Naive thymus-derived CD8-positive, alpha-beta T cell (primary cell): ENCODE data around the gene LONP2. TPM values are rescaled to one million over a fixed set of nuclear protein-coding genes. Genes with fewer than 3 reads are reported as not detected.

ENCODE experiments used
- ATAC-seq, 2 donors: fragments of 150-1000 bp; cut with Tn5 transposase in 1 of 2; sonication (Bioruptor Pico), chemical (Tn5 transposase) in 1 of 2; 1 replicate in 1 of 2; 2 replicates in 1 of 2; pipeline ENCODE4 v1.10.0; 2021; ENCODE audit warnings: mild to moderate bottlenecking in 2 of 2, moderate library complexity in 2 of 2
- POLR2A ChIA-PET: fragments of 350-600 bp; sonication (Branson Sonifier 250); formaldehyde crosslinking; loops from one replicate; lab custom pipeline; 2021; ENCODE audit warnings: antibody characterized with exemption; lab: Charles Lee
- DNase-seq, 10 donors: peaks; one replicate each; pipeline versions ENCODE4 v3.0.0 to v3.0.0-alpha.2; 2020 to 2022
- H3K27ac Mint-ChIP-seq, 10 donors: one replicate each; pipeline ENCODE4 v1.8.0; 2020 to 2022; ENCODE audit warnings: mild to moderate bottlenecking in 10 of 10, mixed read lengths in 10 of 10, moderate library complexity in 4 of 10, inconsistent platforms in 1 of 10
- H3K27me3 Mint-ChIP-seq, 5 donors: one replicate each; pipeline ENCODE4 v1.8.0; 2021 to 2022; ENCODE audit warnings: mixed read lengths in 5 of 5
- H3K36me3 Mint-ChIP-seq, 3 donors: one replicate each; pipeline ENCODE4 v1.8.0; 2020 to 2022; ENCODE audit warnings: mixed read lengths in 3 of 3, mild to moderate bottlenecking in 2 of 3, inconsistent platforms in 1 of 3
- H3K4me1 Mint-ChIP-seq, 4 donors: one replicate each; pipeline ENCODE4 v1.8.0; 2021 to 2022; ENCODE audit warnings: mixed read lengths in 4 of 4
- H3K4me3 Mint-ChIP-seq, 10 donors: one replicate each; pipeline ENCODE4 v1.8.0; 2020 to 2022; ENCODE audit warnings: mild to moderate bottlenecking in 10 of 10, mixed read lengths in 10 of 10, moderate library complexity in 6 of 10, inconsistent platforms in 1 of 10
- H3K9me3 Mint-ChIP-seq, 9 donors: one replicate each; pipeline ENCODE4 v1.8.0; 2020 to 2022; ENCODE audit warnings: mixed read lengths in 9 of 9, mild to moderate bottlenecking in 3 of 9, inconsistent platforms in 1 of 9, moderate library complexity in 1 of 9
- polyA plus RNA-seq, 3 donors: library from polyadenylated mRNA; unstranded; fragments of 300-500 nt; fragmentation: Illumina TruSeq; gene quantifications; one replicate each; pipeline ENCODE4 v1.2.3, GENCODE V29; 2021
- total RNA-seq, 8 experiments: library from RNA in 2 of 8; stranded (reverse) in 2 of 8; gene quantifications; one replicate each; pipeline ENCODE4 v1.2.3 and lab custom pipeline; 2021 to 2026

LONP2 gene
- total and polyA plus RNA-seq, 5 experiments from 2014 or later = 37.2 to 114 (median 44.5) TPM

DNA sequence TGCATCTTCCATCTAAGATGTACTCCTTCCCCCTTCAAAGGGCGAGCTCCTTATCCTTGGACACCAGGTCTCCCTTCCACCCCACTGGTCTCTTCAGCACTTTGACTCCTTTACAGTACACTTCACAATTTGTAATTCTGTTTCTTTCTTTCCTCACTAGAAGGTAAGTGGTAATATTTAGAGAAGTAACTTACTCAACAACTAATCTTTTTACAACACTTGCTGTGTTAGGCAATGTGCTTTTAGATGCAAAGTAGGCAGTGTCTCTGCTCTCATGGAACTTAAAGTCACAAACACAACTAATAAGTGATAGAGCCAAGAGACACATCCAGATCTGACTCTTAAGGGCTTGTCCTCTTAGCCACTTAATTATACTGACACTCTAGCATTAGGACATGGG is 134.7 kb downstream of the LONP2 start:
- no peaks in the 10 kb centered on the region for H3K36me3 Mint-ChIP-seq
- no peaks in the 10 kb centered on the region for H3K9me3 Mint-ChIP-seq
- H3K4me1 Mint-ChIP-seq = peaks cover 34 to 54% (median 51%) of the 10 kb centered on the region in 4 donors
- H3K27me3 Mint-ChIP-seq = no peaks in the 10 kb centered on the region
- POLR2A ChIA-PET = no interaction called here
- peak overlapping the region in 4 of 10 donors; percentile 2 to 77 (median 46) for H3K27ac Mint-ChIP-seq
- peak overlapping the region in 8 of 10 donors; percentile 0 to 56 (median 29) for H3K4me3 Mint-ChIP-seq
- DNase-seq (no peak), ATAC-seq (peak in 1 of 2 donors; percentile 29)

DNA sequence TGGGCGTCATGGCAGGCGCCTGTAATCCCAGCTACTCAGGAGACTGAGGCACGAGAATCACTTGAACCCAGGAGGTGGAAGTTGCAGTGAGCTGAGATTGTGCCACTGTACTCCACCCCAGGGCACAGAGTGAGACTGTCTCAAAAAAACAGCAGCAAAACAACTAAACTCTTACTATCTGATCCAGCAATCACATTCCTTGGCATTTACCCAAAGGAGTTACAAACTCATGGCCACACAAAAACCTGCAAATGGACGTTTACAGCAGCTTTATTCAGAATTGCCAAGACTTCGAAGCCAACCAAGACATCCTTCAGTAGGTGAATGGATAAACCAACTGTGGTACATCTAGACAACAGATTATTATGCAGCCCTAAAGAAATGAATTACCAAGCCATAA is 137.1 kb downstream of the LONP2 start:
- Mint-ChIP-seq H3K36me3 (peaks cover 0 to 4% (median 2%) of the 10 kb centered on the region in 3 donors), H3K4me1 (peaks cover 38 to 63% (median 56%) of the 10 kb centered on the region in 4 donors), H3K27me3 (no peaks in the 10 kb centered on the region), H3K9me3 (no peaks in the 10 kb centered on the region), H3K27ac (peak overlapping the region in 1 of 10 donors; percentile 7), H3K4me3 (peak overlapping the region in 1 of 10 donors; percentile 0)
- POLR2A ChIA-PET = interaction anchor here (1.2 kb wide), 1 partner anchor 15 kb away, joined by 3 read pairs; no protein-coding TSS in a partner anchor
- DNase-seq = no peak
- no peak for ATAC-seq

DNA sequence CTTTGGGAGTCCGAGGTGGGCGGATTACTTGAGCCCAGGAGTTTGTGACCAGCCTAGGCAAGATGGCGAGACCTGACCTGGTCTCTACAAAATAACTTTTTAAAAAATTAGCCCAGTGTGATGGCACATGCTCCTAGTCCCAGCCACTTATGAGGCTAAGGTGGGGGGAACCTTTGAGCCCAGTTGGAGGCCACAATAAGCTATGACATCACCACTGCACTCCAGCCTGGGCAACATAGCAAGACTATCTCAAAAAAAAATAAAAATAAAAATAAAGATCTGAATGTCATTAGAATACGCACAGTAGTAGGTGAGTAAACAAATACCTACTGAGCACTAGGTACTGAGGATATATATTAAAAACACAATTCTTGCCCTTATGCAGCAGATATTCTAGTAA is 138.0 kb downstream of the LONP2 start:
- H3K4me1 Mint-ChIP-seq = peaks cover 35 to 57% (median 51%) of the 10 kb centered on the region in 4 donors
- no peak overlapping the region for H3K27ac Mint-ChIP-seq
- POLR2A ChIA-PET = no interaction called here
- H3K36me3 Mint-ChIP-seq = peaks cover 0 to 4% (median 2%) of the 10 kb centered on the region in 3 donors
- ATAC-seq (no peak), DNase-seq (no peak)
- no peaks in the 10 kb centered on the region for H3K9me3 Mint-ChIP-seq
- H3K27me3 Mint-ChIP-seq = no peaks in the 10 kb centered on the region
- peak overlapping the region in 2 of 10 donors; percentile 22 to 43 for H3K4me3 Mint-ChIP-seq

DNA sequence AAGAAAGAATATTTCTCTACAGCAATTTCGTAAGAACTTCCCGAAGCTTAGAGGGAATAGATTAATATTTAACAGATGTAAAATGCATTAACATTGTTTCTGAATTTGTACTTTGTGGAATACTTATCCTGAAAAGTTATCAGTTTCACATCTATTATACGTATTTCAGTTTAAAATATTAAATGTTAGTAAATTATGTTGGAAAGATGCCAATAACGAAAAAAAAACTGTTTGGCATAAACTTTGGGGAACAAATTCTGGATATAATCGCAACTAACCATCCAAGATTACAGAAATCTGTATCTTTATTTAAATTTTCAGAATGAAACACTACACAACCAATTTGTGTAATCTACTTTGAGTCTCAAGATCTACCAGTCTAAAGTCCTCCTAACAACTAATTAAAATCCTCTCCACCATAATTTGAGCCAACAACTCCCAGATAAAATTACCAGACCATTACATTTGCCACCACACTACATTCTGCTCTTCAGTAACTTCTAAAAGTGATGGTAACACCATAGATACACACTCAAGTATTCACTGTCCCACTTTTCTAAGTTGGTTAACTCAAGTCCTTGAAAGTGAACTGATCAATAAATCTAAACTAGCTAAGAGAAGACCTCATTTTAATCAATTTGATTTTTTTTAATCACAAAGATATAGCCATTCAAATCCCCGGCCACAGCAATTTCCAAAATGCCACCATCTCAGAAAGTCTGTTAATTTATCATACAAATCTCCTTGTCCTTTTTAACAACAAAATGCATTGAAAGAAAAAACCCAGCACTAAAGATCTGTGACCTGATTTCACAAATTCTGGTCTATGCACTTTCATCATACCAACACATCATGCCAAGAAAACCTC is 139.1 kb downstream of the LONP2 start:
- H3K27me3 Mint-ChIP-seq = no peaks in the 10 kb centered on the region
- H3K9me3 Mint-ChIP-seq = no peaks in the 10 kb centered on the region
- POLR2A ChIA-PET = interaction anchor here (1.1 to 2.1 kb wide), 3 partner anchors 17 to 240 kb away, joined by 4 to 8 read pairs (median 5); no protein-coding TSS in a partner anchor
- peaks cover 35 to 51% (median 47%) of the 10 kb centered on the region in 4 donors for H3K4me1 Mint-ChIP-seq
- DNase-seq = no peak
- peak overlapping the region; percentile 87 to 99 (median 94) for H3K4me3 Mint-ChIP-seq
- no peak for ATAC-seq
- peaks cover 0 to 4% (median 2%) of the 10 kb centered on the region in 3 donors for H3K36me3 Mint-ChIP-seq
- peak overlapping the region; percentile 80 to 96 (median 92) for H3K27ac Mint-ChIP-seq

DNA sequence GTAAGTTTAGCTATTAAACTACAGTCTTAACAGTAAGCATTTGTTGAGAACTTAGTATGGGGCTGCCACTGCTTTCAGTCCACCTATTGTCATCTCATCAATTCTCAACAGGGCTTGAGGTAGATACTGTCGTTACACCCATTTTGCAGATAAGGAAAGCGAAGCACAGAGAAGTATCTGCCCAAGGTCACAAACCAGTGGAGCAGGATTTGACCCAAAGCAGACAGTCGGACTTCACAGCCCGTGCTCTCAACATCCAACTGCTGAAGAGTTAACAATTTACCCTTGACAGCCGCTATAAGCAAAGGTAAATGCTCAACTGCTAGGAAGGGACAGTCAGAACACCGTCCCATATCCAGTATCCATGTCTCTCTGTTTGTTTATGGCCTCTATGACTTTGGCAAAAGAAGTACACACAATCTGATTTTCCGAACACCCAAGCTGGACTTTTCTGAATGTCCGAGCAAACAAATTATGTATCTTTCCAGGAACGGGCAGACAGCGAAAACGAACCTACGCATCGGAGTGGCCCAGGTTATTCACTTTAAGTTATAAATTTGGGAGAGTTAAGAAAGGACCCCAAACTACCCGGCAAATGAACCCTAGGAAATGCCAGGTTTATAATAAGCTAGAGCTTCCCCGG is 139.9 kb downstream of the LONP2 start:
- Mint-ChIP-seq H3K4me3 (peak overlapping the region; percentile 87 to 99 (median 94)), H3K27ac (peak overlapping the region; percentile 80 to 96 (median 92)), H3K4me1 (peaks cover 28 to 44% (median 39%) of the 10 kb centered on the region in 4 donors), H3K9me3 (no peaks in the 10 kb centered on the region), H3K36me3 (peaks cover 0 to 4% (median 2%) of the 10 kb centered on the region in 3 donors), H3K27me3 (no peaks in the 10 kb centered on the region)
- ATAC-seq (no peak), DNase-seq (peak in 3 of 10 donors; percentile 12 to 26 (median 16))
- POLR2A ChIA-PET = interaction anchor here (0.5 to 2.9 kb wide), 6 partner anchors 14 to 240 kb away, joined by 4 to 19 read pairs (median 6); partner anchors contain the start of gene N4BP1

DNA sequence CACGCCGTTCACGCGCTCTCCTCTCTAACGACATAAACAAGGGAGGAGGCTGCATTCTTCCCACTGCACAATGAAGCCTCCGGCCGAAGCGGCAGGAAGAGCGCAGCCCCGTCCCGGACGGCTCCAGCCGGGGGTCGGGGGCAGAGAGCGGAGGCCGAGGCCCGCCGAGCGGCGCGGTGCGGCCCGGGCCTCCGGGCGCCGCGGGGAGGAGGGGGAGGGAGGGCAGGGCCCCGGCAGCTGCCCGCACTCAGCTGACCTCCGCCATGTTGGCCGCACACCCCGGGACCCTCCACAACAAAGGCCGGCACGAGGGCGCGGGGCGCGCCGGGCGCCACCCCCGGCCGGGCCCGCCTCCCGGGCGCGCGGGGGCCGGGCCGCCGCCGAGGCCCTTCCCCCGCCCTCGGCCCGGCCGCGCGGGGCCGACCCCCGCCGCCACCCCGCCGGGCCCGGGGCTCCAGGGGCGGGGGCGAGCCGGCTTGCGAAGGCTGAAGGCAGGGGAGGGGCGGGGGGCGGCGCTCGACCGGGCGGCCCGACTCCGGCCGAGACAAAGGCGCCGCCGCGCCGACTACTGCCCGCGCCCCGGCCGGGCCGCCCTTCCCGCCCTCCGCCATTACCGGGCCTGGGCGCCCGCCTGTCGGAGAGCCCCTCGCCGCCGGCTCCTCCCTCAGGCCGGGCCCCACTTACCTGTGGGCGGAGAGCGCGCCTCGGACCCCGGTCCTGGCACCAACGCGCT is 140.6 kb downstream of the LONP2 start:
- H3K27ac Mint-ChIP-seq = peak overlapping the region; percentile 80 to 96 (median 92)
- peak in 7 of 10 donors; percentile 11 to 41 (median 33) for DNase-seq
- POLR2A ChIA-PET = interaction anchor here (0.5 to 2.9 kb wide), 10 partner anchors 15 to 239 kb away, joined by 3 to 19 read pairs (median 8); partner anchors contain the start of gene N4BP1
- H3K4me3 Mint-ChIP-seq = peak overlapping the region; percentile 87 to 99 (median 94)
- H3K27me3 Mint-ChIP-seq = no peaks in the 10 kb centered on the region
- H3K4me1 Mint-ChIP-seq = peaks cover 22 to 37% (median 32%) of the 10 kb centered on the region in 4 donors
- no peaks in the 10 kb centered on the region for H3K9me3 Mint-ChIP-seq
- peaks cover 0 to 4% (median 2%) of the 10 kb centered on the region in 3 donors for H3K36me3 Mint-ChIP-seq
- peak; percentile 63 for ATAC-seq

DNA sequence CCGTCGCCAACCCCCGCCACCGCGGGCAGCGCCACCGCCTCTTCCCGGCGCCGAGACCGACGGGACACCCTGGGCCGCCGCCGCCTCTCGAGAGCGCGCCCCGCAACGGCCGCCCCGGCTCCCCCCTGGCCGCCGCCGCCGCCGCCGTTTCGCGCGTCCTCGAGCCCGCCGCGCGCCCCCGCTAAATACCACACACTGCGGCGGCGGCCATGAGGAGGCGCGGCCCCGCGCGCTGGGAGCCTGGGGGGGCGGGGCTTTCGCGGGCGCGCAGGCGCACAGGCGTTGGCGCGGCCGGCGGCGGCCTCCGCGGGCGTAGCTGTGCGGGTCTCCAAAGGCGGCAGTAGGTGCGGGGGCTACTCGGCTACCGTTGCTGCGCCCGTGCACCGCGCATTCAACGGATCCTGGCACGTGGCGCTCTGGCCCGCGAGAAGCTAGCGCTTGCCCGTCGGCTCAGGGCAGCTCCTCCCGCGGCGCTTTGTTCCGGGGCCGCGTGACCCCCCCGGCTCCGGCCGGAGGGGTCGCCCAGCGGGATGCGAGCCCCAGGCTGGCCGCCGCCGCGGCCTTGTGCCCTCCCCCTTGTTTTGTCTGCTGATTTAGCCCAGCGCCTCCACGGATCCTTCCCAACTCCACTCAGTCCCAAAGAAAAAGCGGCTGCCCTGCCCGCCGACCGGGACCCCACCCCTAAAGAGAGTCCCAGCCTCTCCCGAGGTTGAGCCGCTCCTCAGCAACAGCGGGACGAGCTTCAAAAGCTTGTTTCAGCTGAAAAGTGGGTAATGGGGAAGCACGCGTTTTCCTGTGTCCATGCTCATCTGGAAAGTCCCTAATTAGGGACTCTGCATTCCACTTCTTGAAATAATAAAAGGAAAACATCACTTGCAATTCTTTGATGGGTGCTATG is 141.4 kb downstream of the LONP2 start, which contains the start of gene SIAH1:
SIAH1 (minus strand) TSS at position 161 of the 898 bp plus-strand sequence. CDS start 22,985 bp downstream, outside the sequence.
- Mint-ChIP-seq H3K9me3 (no peaks in the 10 kb centered on the region), H3K4me3 (peak within 1 kb of the TSS; percentile 87 to 99 (median 94)), H3K4me1 (peaks cover 18 to 31% (median 24%) of the 10 kb centered on the region in 4 donors), H3K27ac (peak within 1 kb of the TSS; percentile 80 to 96 (median 92)), H3K27me3 (no peaks in the 10 kb centered on the region), H3K36me3 (peaks cover 0 to 4% (median 2%) of the 10 kb centered on the region in 3 donors)
- ATAC-seq (peak; percentile 78 to 83), DNase-seq (peak; percentile 80 to 95 (median 90))
- POLR2A ChIA-PET = interaction anchor here (0.5 to 2.9 kb wide), 15 partner anchors 8 to 1551 kb away, joined by 3 to 19 read pairs (median 4); partner anchors contain the start of genes DNAJA2, LONP2 and N4BP1

DNA sequence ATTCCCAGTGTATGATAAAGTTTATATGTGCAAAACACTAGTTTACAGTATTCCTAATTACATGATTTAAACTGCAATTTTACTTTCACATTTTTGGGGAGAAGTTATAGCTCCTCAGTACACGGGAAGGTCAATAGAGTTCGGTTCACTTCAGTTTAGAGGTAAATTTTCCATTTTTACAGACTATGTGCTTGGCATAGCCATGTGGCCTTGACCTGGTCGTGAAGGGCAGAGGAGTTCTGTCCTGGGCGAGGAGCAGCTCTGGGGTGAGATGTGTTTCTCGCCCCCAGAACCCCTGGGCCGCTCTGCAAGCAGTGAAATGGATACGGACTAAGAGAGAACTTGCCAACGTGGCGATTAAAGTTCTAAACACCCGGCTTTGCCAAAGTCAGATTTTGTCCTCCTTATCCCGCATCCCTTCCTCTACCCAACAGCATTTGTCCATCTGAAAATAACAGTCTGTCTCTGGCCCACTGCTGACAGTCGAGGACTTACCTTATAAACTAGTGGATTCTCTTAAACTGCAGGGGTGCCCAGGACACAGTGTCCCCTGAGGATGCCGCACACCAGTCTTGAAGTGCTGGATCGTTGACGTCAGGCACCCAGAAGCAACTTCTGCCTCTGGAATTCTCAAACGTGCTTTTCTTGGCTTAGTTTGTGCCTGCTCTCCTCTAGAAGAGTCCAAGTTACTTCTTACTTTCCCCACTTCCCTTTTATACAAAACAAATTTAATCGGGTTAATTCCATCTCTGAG is 142.6 kb downstream of the LONP2 start:
- Mint-ChIP-seq H3K27ac (peak overlapping the region in 3 of 10 donors; percentile 22 to 66 (median 34)), H3K9me3 (no peaks in the 10 kb centered on the region), H3K4me3 (peak overlapping the region in 9 of 10 donors; percentile 14 to 94 (median 85)), H3K27me3 (no peaks in the 10 kb centered on the region), H3K36me3 (peaks cover 0 to 4% (median 2%) of the 10 kb centered on the region in 3 donors), H3K4me1 (peaks cover 10 to 21% (median 14%) of the 10 kb centered on the region in 4 donors)
- DNase-seq (no peak), ATAC-seq (no peak)
- POLR2A ChIA-PET = interaction anchor here (2.5 to 2.9 kb wide), 2 partner anchors 222 to 226 kb away, joined by 17 to 19 read pairs; partner anchors contain the start of gene N4BP1

DNA sequence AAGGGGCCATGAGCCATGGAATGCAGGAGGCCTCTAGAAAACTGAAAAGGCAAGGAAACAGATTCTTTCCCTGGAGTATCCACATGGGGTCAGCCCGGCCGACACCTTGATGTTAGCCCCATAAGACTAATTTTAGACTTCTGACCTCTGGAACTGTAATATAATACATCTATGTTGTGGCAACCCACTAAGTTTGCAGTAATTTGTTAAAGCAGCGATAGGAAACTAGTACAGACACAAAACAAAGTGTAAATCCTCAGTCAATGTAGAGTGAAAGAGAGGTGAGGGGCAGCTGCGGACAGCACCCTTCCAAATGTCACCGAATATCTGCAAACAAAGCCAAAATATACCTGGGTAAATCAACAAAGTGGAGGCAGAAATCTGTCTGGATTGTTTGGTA is 148.3 kb downstream of the LONP2 start:
- ATAC-seq (no peak), DNase-seq (no peak)
- Mint-ChIP-seq H3K36me3 (no peaks in the 10 kb centered on the region), H3K4me1 (no peaks in the 10 kb centered on the region), H3K27ac (no peak overlapping the region), H3K4me3 (no peak overlapping the region), H3K27me3 (no peaks in the 10 kb centered on the region), H3K9me3 (no peaks in the 10 kb centered on the region)
- POLR2A ChIA-PET = no interaction called here
